Measurements from ENCODE around the gene EREG.

GRCh38 chr4:74330295-74330750, 34.6 kb upstream of the EREG start:
- TF ChIP-seq CTCF (conservative IDR thresholded peaks at IDR 0.05; ENCODE audit: low read length) = no peak
- TF ChIP-seq EZH2phosphoT487 (IDR thresholded peaks at IDR 0.05; ENCODE audit: borderline replicate concordance, low read depth, low read length) = no peak
